H9 (cell line): ENCODE data around the gene SSRP1. TPM values are rescaled to one million over a fixed set of nuclear protein-coding genes. Genes with fewer than 3 reads are reported as not detected.

Experiments used
- DNase-seq: peaks from one replicate; pipeline ENCODE4 v3.0.0-alpha.2; 2017
- H2AFZ ChIP-seq: one replicate; pipeline ENCODE4 v1.6.1; 2013; ENCODE audit warnings: mild to moderate bottlenecking, low read length, control low read depth, moderate library complexity
- H2AK5ac ChIP-seq: 2 replicates; pipeline ENCODE4 v1.6.1; 2013; ENCODE audit warnings: low read length, control low read depth, mixed read lengths; ENCODE audit not compliant: insufficient read length
- H2BK120ac ChIP-seq: one replicate; pipeline ENCODE4 v1.6.1; 2013; ENCODE audit warnings: low read depth, mild to moderate bottlenecking, low read length, control low read depth, inconsistent platforms; ENCODE audit not compliant: poor library complexity, severe bottlenecking
- H2BK12ac ChIP-seq: 2 replicates; pipeline ENCODE4 v1.6.1; 2013; ENCODE audit warnings: low read length, control low read depth, mixed read lengths, low read depth; ENCODE audit not compliant: insufficient read length
- H2BK15ac ChIP-seq: 2 replicates; pipeline ENCODE4 v1.6.1; 2013; ENCODE audit warnings: low read depth, low read length, control low read depth
- H2BK20ac ChIP-seq: one replicate; pipeline ENCODE4 v1.6.1; 2013; ENCODE audit warnings: low read depth, mild to moderate bottlenecking, low read length, control low read depth, inconsistent platforms; ENCODE audit not compliant: poor library complexity, severe bottlenecking
- H2BK5ac ChIP-seq: 2 replicates; pipeline ENCODE4 v1.6.1; 2013; ENCODE audit warnings: low read length, control low read depth, mixed read lengths; ENCODE audit not compliant: insufficient read length
- H3K14ac ChIP-seq: 2 replicates; pipeline ENCODE4 v1.6.1; 2013; ENCODE audit warnings: low read length, control low read depth; ENCODE audit not compliant: insufficient read depth
- H3K18ac ChIP-seq: 2 replicates; pipeline ENCODE4 v1.6.1; 2013; ENCODE audit warnings: low read depth, mild to moderate bottlenecking, mixed read lengths, low read length, control low read depth; ENCODE audit not compliant: insufficient read length
- H3K23ac ChIP-seq: 2 replicates; pipeline ENCODE4 v1.6.1; 2013; ENCODE audit warnings: low read length, control low read depth, mixed read lengths, low read depth; ENCODE audit not compliant: insufficient read length
- H3K23me2 ChIP-seq: 2 replicates; pipeline ENCODE4 v1.6.1; 2013; ENCODE audit warnings: low read depth, mild to moderate bottlenecking, mixed read lengths, low read length, control low read depth; ENCODE audit not compliant: insufficient read length, poor library complexity, severe bottlenecking
- H3K27ac ChIP-seq: 2 replicates; pipeline ENCODE4 v1.5.1; 2013; ENCODE audit warnings: low read length, control low read depth, mixed read lengths, low read depth; ENCODE audit not compliant: insufficient read length
- H3K27me3 ChIP-seq: 2 replicates; pipeline ENCODE4 v1.6.1; 2013; ENCODE audit warnings: low read length, control low read depth, inconsistent platforms; ENCODE audit not compliant: insufficient read depth
- H3K4ac ChIP-seq: 2 replicates; pipeline ENCODE4 v1.6.1; 2013; ENCODE audit warnings: low read depth, mild to moderate bottlenecking, control low read depth, inconsistent platforms, low read length, moderate library complexity
- H3K4me1 ChIP-seq: 2 replicates; pipeline ENCODE4 v1.6.1; 2013; ENCODE audit warnings: low read length, control low read depth, inconsistent platforms; ENCODE audit not compliant: insufficient read depth
- H3K4me2 ChIP-seq: 2 replicates; pipeline ENCODE4 v1.6.1; 2013; ENCODE audit warnings: low read length, control low read depth, mixed read lengths; ENCODE audit not compliant: insufficient read length, insufficient read depth
- H3K56ac ChIP-seq: 2 replicates; pipeline ENCODE4 v1.6.1; 2013; ENCODE audit warnings: low read depth, mild to moderate bottlenecking, mixed read lengths, low read length, control low read depth; ENCODE audit not compliant: insufficient read length
- H3K79me1 ChIP-seq: 2 replicates; pipeline ENCODE4 v1.6.1; 2013; ENCODE audit warnings: low read depth, mild to moderate bottlenecking, moderate library complexity, low read length, control low read depth, inconsistent platforms; ENCODE audit not compliant: insufficient read depth, poor library complexity, severe bottlenecking
- H3K79me2 ChIP-seq: 2 replicates; pipeline ENCODE4 v1.6.1; 2013; ENCODE audit warnings: low read length, control low read depth, inconsistent platforms; ENCODE audit not compliant: insufficient read depth
- H3K9ac ChIP-seq: 2 replicates; pipeline ENCODE4 v1.6.1; 2013; ENCODE audit warnings: low read length, control low read depth, mixed read lengths; ENCODE audit not compliant: insufficient read length; ENCODE audit errors: extremely low read depth
- H3K9me3 ChIP-seq: one replicate; pipeline ENCODE4 v1.6.1; 2013; ENCODE audit warnings: low read depth, low read length, inconsistent platforms; ENCODE audit not compliant: control insufficient read depth
- H3T11ph ChIP-seq: one replicate; pipeline ENCODE4 v1.6.1; 2013; ENCODE audit warnings: mild to moderate bottlenecking, low read length, control low read depth, inconsistent platforms
- H4K20me1 ChIP-seq: one replicate; pipeline ENCODE4 v1.6.1; 2013; ENCODE audit not compliant: control insufficient read depth, insufficient read length, insufficient read depth
- H4K5ac ChIP-seq: 2 replicates; pipeline ENCODE4 v1.6.1; 2013; ENCODE audit warnings: low read depth, mild to moderate bottlenecking, mixed read lengths, low read length, control low read depth; ENCODE audit not compliant: insufficient read length
- H4K8ac ChIP-seq: replicated peaks from 2 replicates; pipeline ENCODE4 v1.6.1; 2013; ENCODE audit warnings: low read length, control low read depth, mixed read lengths, low read depth; ENCODE audit not compliant: insufficient read length
- H4K91ac ChIP-seq: 2 replicates; pipeline ENCODE4 v1.6.1; 2013; ENCODE audit warnings: low read depth, mild to moderate bottlenecking, moderate library complexity, mixed read lengths, low read length, control low read depth; ENCODE audit not compliant: insufficient read length
- H3K27ac Mint-ChIP-seq, 3 experiments: 2 replicates in 2 of 3; 3 replicates in 1 of 3; pipeline ENCODE4 v1.8.0; 2020 to 2021; ENCODE audit warnings: mixed read lengths in 3 of 3, mild to moderate bottlenecking in 1 of 3, moderate library complexity in 1 of 3
- H3K27me3 Mint-ChIP-seq: 2 replicates; pipeline ENCODE4 v1.8.0; 2021; ENCODE audit warnings: low read depth, mild to moderate bottlenecking, moderate library complexity, mixed read lengths
- H3K36me3 Mint-ChIP-seq, 3 experiments: 2 replicates in 2 of 3; 3 replicates in 1 of 3; pipeline ENCODE4 v1.8.0; 2020 to 2021; ENCODE audit warnings: low read depth in 3 of 3, mixed read lengths in 3 of 3; ENCODE audit not compliant: insufficient read depth in 1 of 3
- H3K4me1 Mint-ChIP-seq, 2 experiments: 2 replicates each; pipeline ENCODE4 v1.8.0; 2020; ENCODE audit warnings: mixed read lengths in 2 of 2
- H3K4me3 Mint-ChIP-seq, 2 experiments: 2 replicates in 1 of 2; 3 replicates in 1 of 2; pipeline ENCODE4 v1.8.0; 2020 to 2021; ENCODE audit warnings: mild to moderate bottlenecking in 2 of 2, mixed read lengths in 2 of 2, moderate library complexity in 1 of 2
- H3K9me3 Mint-ChIP-seq, 2 experiments: 2 replicates in 1 of 2; 3 replicates in 1 of 2; pipeline ENCODE4 v1.8.0; 2020; ENCODE audit warnings: mild to moderate bottlenecking in 2 of 2, mixed read lengths in 2 of 2, moderate library complexity in 1 of 2
- CTCF ChIP-seq: fragments of 200-600 bp; sonication (generic); conservative IDR thresholded peaks from 3 replicates; pipeline ENCODE4 v1.8.0; 2021; ENCODE audit warnings: antibody characterized with exemption, mild to moderate bottlenecking
- WGBS: extraction: QIAGEN DNeasy Blood & Tissue Kit; methylation state at CpG from one replicate; pipeline ENCODE4 v1.1.7; 2013; ENCODE audit warnings: missing lambda C conversion rate, low lambda C conversion rate, mixed read lengths; ENCODE audit not compliant: insufficient read length; ENCODE audit errors: extremely low coverage; 5-methylcytosine and 5-hydroxymethylcytosine counted together
- total RNA-seq: library from RNA; stranded (reverse); gene quantifications from 2 replicates; pipeline ENCODE4 v1.2.1, GENCODE V29; 2021

Gene SSRP1
- total RNA-seq, 1 experiment from 2014 or later, result 202 TPM

GRCh38 chr11:57349491-57350274, 14.0 kb upstream of the SSRP1 start:
- H3K4me1 Mint-ChIP-seq, result peaks cover 25 to 44% of the 10 kb centered on the region in 2 experiments

More at GRCh38 chr11:57349491-57350274, 14.0 kb upstream of the SSRP1 start:
- H3K4me3 Mint-ChIP-seq, result peak overlapping the region; percentile 59 to 72
- Histone ChIP-seq H2BK20ac (no peak overlapping the region), H3K79me1 (no peaks in the 10 kb centered on the region), H2AFZ (peak overlapping the region; percentile 94), H3K23me2 (peaks cover 5% of the 10 kb centered on the region), H3T11ph (no peak overlapping the region), H4K91ac (no peak overlapping the region), H3K9ac (peak overlapping the region; percentile 8), H3K14ac (peak overlapping the region; percentile 67), H4K8ac (no peak overlapping the region), H2BK5ac (no peak overlapping the region), H2BK12ac (no peak overlapping the region), H2BK15ac (no peak overlapping the region), H3K18ac (peak overlapping the region; percentile 71), H3K27ac (no peak overlapping the region), H2AK5ac (no peak overlapping the region), H4K20me1 (no peaks in the 10 kb centered on the region), H3K27me3 (no peaks in the 10 kb centered on the region), H3K4ac (no peak overlapping the region), H2BK120ac (no peak overlapping the region), H3K23ac (no peak overlapping the region), H3K56ac (no peak overlapping the region), H3K4me1 (no peaks in the 10 kb centered on the region), H4K5ac (no peak overlapping the region), H3K4me2 (peak overlapping the region; percentile 49), H3K9me3 (no peaks in the 10 kb centered on the region), H3K79me2 (no peaks in the 10 kb centered on the region)
- peak; percentile 86 for DNase-seq
- peaks cover 36% of the 10 kb centered on the region for H3K27me3 Mint-ChIP-seq
- H3K36me3 Mint-ChIP-seq, result peaks cover 0 to 5% (median 0%) of the 10 kb centered on the region in 3 experiments; a peak in 2 of 7 replicates
- TF ChIP-seq CTCF, result peak; percentile 97
- H3K27ac Mint-ChIP-seq, result no peak overlapping the region
- WGBS, result no CpG with 5 or more reads among the region's 31 CpGs
- peaks cover 3 to 8% of the 10 kb centered on the region in 2 experiments; a peak in 4 of 5 replicates for H3K9me3 Mint-ChIP-seq
